PC-3 (cell line): ENCODE measurements around the gene RAB30. TPM values are rescaled to one million over a fixed set of nuclear protein-coding genes. Genes with fewer than 3 reads are reported as not detected.

ENCODE experiments used
- ATAC-seq: fragments of 200-7000 bp; cut with Tn5 transposase; 2 replicates; pipeline ENCODE4 v1.9.1; 2020; ENCODE audit warnings: mild to moderate bottlenecking, moderate library complexity
- BruUV-seq: library from RNA; stranded (reverse); fragments of 400-500 nt; replicated peaks from 2 replicates; lab custom pipeline; 2021; lab: Mats Ljungman, UMichigan
- CTCF ChIA-PET: fragments of 300-600 bp; sonication (Branson Sonifier 250); formaldehyde crosslinking; loops from one replicate; lab custom pipeline; 2022; ENCODE audit warnings: antibody characterized with exemption; lab: Charles Lee
- POLR2A ChIA-PET: fragments of 300-600 bp; sonication (Branson Sonifier 250); formaldehyde crosslinking; loops from one replicate; lab custom pipeline; 2022; ENCODE audit warnings: antibody characterized with exemption; ENCODE audit not compliant: unreplicated experiment; lab: Charles Lee
- DNase-seq: peaks from one replicate; pipeline ENCODE4 v3.0.0-alpha.2; 2015
- H2AFZ ChIP-seq: fragments of 300-600 bp; sonication (generic); 2 replicates; pipeline ENCODE4 v1.6.0; 2016; ENCODE audit warnings: antibody characterized with exemption, low read length
- H3F3A ChIP-seq: fragments of 300-600 bp; sonication (generic); one replicate; pipeline ENCODE4 v1.6.0; 2017; ENCODE audit warnings: antibody characterized with exemption, low read length, control low read depth, mild to moderate bottlenecking; ENCODE audit not compliant: unreplicated experiment
- H3K27ac ChIP-seq: fragments of 300-600 bp; sonication (generic); 2 replicates; pipeline ENCODE4 v1.5.1; 2016; ENCODE audit warnings: mild to moderate bottlenecking, low read length
- H3K27me3 ChIP-seq: fragments of 300-600 bp; sonication (generic); 2 replicates; pipeline ENCODE4 v1.6.1; 2016; ENCODE audit warnings: low read length, mixed read lengths
- H3K36me3 ChIP-seq: fragments of 300-600 bp; sonication (generic); 2 replicates; pipeline ENCODE4 v1.6.1; 2016; ENCODE audit warnings: low read depth, mixed run types, low read length, mixed read lengths
- H3K4me1 ChIP-seq: fragments of 300-600 bp; sonication (generic); 2 replicates; pipeline ENCODE4 v1.5.1; 2016; ENCODE audit warnings: low read length; ENCODE audit not compliant: insufficient read depth
- H3K4me2 ChIP-seq: fragments of 300-600 bp; sonication (generic); 2 replicates; pipeline ENCODE4 v1.6.0; 2016; ENCODE audit warnings: low read length
- H3K4me3 ChIP-seq: fragments of 300-600 bp; sonication (generic); 2 replicates; pipeline ENCODE4 v1.5.1; 2016; ENCODE audit warnings: mild to moderate bottlenecking, low read length, mixed read lengths
- H3K79me2 ChIP-seq: fragments of 300-600 bp; sonication (generic); 2 replicates; pipeline ENCODE4 v1.6.1; 2017; ENCODE audit warnings: low read length, mixed read lengths
- H3K9ac ChIP-seq: fragments of 300-600 bp; sonication (generic); 2 replicates; pipeline ENCODE4 v1.6.0; 2016; ENCODE audit warnings: mild to moderate bottlenecking, low read length
- H3K9me2 ChIP-seq: fragments of 300-600 bp; sonication (generic); replicated peaks from 2 replicates; pipeline ENCODE4 v1.6.1; 2016; ENCODE audit warnings: mixed run types, low read length, mixed read lengths
- H3K9me3 ChIP-seq: fragments of 300-600 bp; sonication (generic); 2 replicates; pipeline ENCODE4 v1.6.1; 2016; ENCODE audit warnings: low read length, mixed read lengths
- H4K20me1 ChIP-seq: fragments of 300-600 bp; sonication (generic); 2 replicates; pipeline ENCODE4 v1.6.1; 2016; ENCODE audit warnings: low read length, mixed read lengths
- EZH2 ChIP-seq: fragments of 300-600 bp; sonication (generic); IDR thresholded peaks from one replicate; pipeline ENCODE4 v1.6.1; 2017; ENCODE audit warnings: antibody characterized with exemption, mild to moderate bottlenecking, low read length; ENCODE audit not compliant: unreplicated experiment
- EZH2phosphoT487 ChIP-seq: fragments of 300-600 bp; sonication (generic); IDR thresholded peaks from 2 replicates; pipeline ENCODE4 v1.6.1; 2018; ENCODE audit warnings: mild to moderate bottlenecking, antibody characterized with exemption, low read length, borderline replicate concordance
- intact Hi-C: fragments of 100-400 bp; cut with micrococcal nuclease; formaldehyde crosslinking; loops from 2 replicates; pipeline ENCODE4 v1.9.0; 2023
- total RNA-seq: library from RNA; depleted of rRNA; stranded (reverse); fragments of >200 nt; gene quantifications from 2 replicates; pipeline ENCODE4 v1.2.3, GENCODE V29; 2014
- TF ChIP-seq, protein P1 (sequence below): fragments of 300-600 bp; sonication (generic); conservative IDR thresholded peaks from 2 replicates; pipeline ENCODE4 v1.5.1; 2017; ENCODE audit warnings: antibody characterized with exemption, low read depth, mild to moderate bottlenecking, low read length

Gene RAB30
- total RNA-seq, 1 experiment from 2014 or later, result 6.6 TPM

DNA sequence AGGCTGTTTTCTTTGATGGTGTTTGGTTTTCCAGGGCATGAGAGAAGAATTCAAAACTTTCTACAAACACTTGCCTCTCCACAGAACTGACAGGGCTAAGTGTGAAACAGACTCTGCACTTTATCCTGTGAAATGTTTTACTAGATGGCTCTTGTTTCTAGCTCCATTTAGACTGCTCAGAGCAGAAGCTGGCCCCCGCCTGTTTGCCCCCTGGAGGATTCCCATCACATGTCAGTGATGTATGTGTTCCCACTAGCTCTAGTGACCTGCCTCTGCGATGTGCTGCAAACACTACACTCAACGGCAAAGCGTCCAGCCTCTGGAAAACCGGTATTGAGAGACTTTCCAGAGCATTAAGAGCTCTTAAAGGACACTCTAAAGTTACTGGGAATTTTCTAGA is 43.9 kb upstream of the RAB30 start:
- TF ChIP-seq EZH2phosphoT487, result no peak
- TF ChIP-seq EZH2, result no peak
- TF ChIP-seq, protein P1, sequence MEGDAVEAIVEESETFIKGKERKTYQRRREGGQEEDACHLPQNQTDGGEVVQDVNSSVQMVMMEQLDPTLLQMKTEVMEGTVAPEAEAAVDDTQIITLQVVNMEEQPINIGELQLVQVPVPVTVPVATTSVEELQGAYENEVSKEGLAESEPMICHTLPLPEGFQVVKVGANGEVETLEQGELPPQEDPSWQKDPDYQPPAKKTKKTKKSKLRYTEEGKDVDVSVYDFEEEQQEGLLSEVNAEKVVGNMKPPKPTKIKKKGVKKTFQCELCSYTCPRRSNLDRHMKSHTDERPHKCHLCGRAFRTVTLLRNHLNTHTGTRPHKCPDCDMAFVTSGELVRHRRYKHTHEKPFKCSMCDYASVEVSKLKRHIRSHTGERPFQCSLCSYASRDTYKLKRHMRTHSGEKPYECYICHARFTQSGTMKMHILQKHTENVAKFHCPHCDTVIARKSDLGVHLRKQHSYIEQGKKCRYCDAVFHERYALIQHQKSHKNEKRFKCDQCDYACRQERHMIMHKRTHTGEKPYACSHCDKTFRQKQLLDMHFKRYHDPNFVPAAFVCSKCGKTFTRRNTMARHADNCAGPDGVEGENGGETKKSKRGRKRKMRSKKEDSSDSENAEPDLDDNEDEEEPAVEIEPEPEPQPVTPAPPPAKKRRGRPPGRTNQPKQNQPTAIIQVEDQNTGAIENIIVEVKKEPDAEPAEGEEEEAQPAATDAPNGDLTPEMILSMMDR, result no peak
- no peaks in the 10 kb centered on the region for H3K36me3 ChIP-seq
- intact Hi-C loops, result no loop called here
- no TSS peak for BruUV-seq
- no peaks in the 10 kb centered on the region for H4K20me1 ChIP-seq
- ATAC-seq (no peak), DNase-seq (no peak)
- ChIA-PET POLR2A (no interaction called here), CTCF (no interaction called here)
- H2AFZ ChIP-seq, result no peak overlapping the region
- H3K4me2 ChIP-seq, result no peak overlapping the region
- no peak overlapping the region for H3K4me3 ChIP-seq
- no peaks in the 10 kb centered on the region for H3K9me2 ChIP-seq
- H3K9me3 ChIP-seq, result no peaks in the 10 kb centered on the region
- H3F3A ChIP-seq, result no peaks in the 10 kb centered on the region
- H3K27ac ChIP-seq, result no peak overlapping the region
- no peaks in the 10 kb centered on the region for H3K4me1 ChIP-seq
- H3K79me2 ChIP-seq, result no peaks in the 10 kb centered on the region
- H3K27me3 ChIP-seq, result no peaks in the 10 kb centered on the region
- no peak overlapping the region for H3K9ac ChIP-seq

DNA sequence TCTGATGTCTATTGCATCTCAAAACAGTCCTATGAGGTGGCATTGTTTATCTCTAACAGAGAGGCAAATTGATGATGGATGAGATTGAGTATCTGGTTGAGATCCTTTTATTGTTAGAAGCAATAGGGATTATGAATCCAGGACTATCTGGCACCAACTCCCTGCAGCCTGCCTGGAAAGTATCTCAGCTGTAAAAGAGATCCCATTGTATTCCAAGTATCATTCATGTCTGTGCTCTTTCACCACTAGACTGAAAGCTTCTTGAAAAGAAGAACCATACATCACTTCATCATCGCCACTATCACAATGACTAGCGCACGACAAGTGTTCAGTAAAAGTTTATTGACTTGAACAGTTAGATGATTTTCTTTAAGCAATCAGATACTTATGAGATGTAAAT is 43.3 kb upstream of the RAB30 start:
- Histone ChIP-seq H3K36me3 (no peaks in the 10 kb centered on the region), H3K9me2 (no peaks in the 10 kb centered on the region), H3K9me3 (no peaks in the 10 kb centered on the region), H3K4me3 (no peak overlapping the region), H3K27me3 (no peaks in the 10 kb centered on the region), H4K20me1 (no peaks in the 10 kb centered on the region), H3K4me2 (no peak overlapping the region), H2AFZ (no peak overlapping the region), H3K4me1 (no peaks in the 10 kb centered on the region), H3K27ac (no peak overlapping the region), H3K9ac (no peak overlapping the region), H3K79me2 (no peaks in the 10 kb centered on the region), H3F3A (no peaks in the 10 kb centered on the region)
- intact Hi-C loops, result no loop called here
- TF ChIP-seq EZH2, result no peak
- TF ChIP-seq EZH2phosphoT487, result no peak
- TF ChIP-seq, protein P1, result no peak
- no peak for ATAC-seq
- ChIA-PET POLR2A (no interaction called here), CTCF (no interaction called here)
- no peak for DNase-seq
- BruUV-seq, result no TSS peak

DNA sequence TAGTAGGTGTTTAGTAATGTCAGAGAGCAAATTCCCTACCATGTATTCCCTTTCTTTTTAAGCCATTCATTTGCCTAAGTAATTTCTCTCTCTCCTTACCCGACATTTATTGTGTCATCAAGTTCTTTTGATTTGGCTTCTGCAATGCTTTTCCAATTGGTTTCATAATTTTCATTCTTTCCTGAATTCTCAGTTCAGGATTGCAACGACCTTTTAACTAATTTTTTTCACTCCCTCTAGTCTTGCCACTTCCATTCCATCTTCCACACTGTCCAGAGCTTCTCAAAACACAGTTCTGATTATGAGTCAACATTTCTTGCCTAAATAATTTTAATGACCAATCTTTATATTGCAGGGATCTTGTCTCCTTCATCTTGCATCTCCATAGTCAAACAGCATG is 41.2 kb upstream of the RAB30 start:
- TF ChIP-seq EZH2, result no peak
- TF ChIP-seq, protein P1, result no peak
- no peak for TF ChIP-seq EZH2phosphoT487
- H3K9ac ChIP-seq, result no peak overlapping the region
- no peaks in the 10 kb centered on the region for H3K79me2 ChIP-seq
- no peaks in the 10 kb centered on the region for H3K4me1 ChIP-seq
- DNase-seq (no peak), ATAC-seq (no peak)
- CTCF ChIA-PET, result no interaction called here
- H3K27me3 ChIP-seq, result no peaks in the 10 kb centered on the region
- intact Hi-C loops, result no loop called here
- no peaks in the 10 kb centered on the region for H3K9me3 ChIP-seq
- no TSS peak for BruUV-seq
- no peaks in the 10 kb centered on the region for H3K36me3 ChIP-seq
- no peaks in the 10 kb centered on the region for H3F3A ChIP-seq
- no peak overlapping the region for H3K27ac ChIP-seq
- H3K4me3 ChIP-seq, result no peak overlapping the region
- no peaks in the 10 kb centered on the region for H4K20me1 ChIP-seq
- H2AFZ ChIP-seq, result no peak overlapping the region
- POLR2A ChIA-PET, result no interaction called here
- H3K4me2 ChIP-seq, result no peak overlapping the region
- no peaks in the 10 kb centered on the region for H3K9me2 ChIP-seq
